K562 (cell line): ENCODE data around the gene LBR. TPM values are rescaled to one million over a fixed set of nuclear protein-coding genes. Genes with fewer than 3 reads are reported as not detected.

Experiments
- ATAC-seq: fragments of 200-7000 bp; cut with Tn5 transposase; 3 replicates; pipeline ENCODE4 v1.9.1; 2020; ENCODE audit warnings: moderate library complexity
- BruUV-seq: library from RNA; stranded (reverse); fragments of 400-500 nt; replicated peaks from 2 replicates; lab custom pipeline; 2021; lab: Mats Ljungman, UMichigan
- CTCF ChIA-PET: fragments of 300-600 bp; formaldehyde crosslinking; extraction: SDS; loops from one replicate; lab custom pipeline; 2021; ENCODE audit warnings: low intra/inter-chr PET ratio; lab: Yijun Ruan, JAX
- POLR2A ChIA-PET: fragments of 300-600, 350-650 bp; sonication (Branson Sonifier 250); formaldehyde crosslinking; extraction: SDS; loops from one replicate; lab custom pipeline; 2021; ENCODE audit warnings: antibody characterized with exemption, inconsistent platforms; lab: Yijun Ruan, JAX
- DNase-seq, 4 experiments: peaks; one replicate each; pipeline versions ENCODE4 v3.0.0 to v3.0.0-alpha.2; 2011 to 2018; ENCODE audit warnings: low spot score in 3 of 4, mixed read lengths in 3 of 4; ENCODE audit errors: extremely low read depth in 1 of 4
- FAIRE-seq: peaks from 2 replicates; lab custom pipeline; 2011; peaks lifted over from hg19 to GRCh38; lab: Jason Lieb, UNC
- H2AFZ ChIP-seq: 2 replicates; pipeline ENCODE4 v1.6.0; 2011; ENCODE audit warnings: low read depth, low read length, control low read depth, inconsistent platforms
- H3K27ac ChIP-seq: fragments of 200-600 bp; 3 replicates; pipeline ENCODE4 v1.8.0; 2011; ENCODE audit warnings: low read depth, mild to moderate bottlenecking, control low read depth, inconsistent platforms, low read length, moderate library complexity, mixed read lengths; ENCODE audit errors: extremely low read depth
- H3K27me3 ChIP-seq, 2 experiments: fragments of 300-600 bp in 1 of 2; 2 replicates in 1 of 2; 3 replicates in 1 of 2; pipeline versions ENCODE4 v1.6.0 to v1.8.0; 2011; ENCODE audit warnings: inconsistent platforms in 2 of 2, low read length in 2 of 2, mild to moderate bottlenecking in 1 of 2, mixed read lengths in 1 of 2, moderate library complexity in 1 of 2; ENCODE audit not compliant: control insufficient read depth in 2 of 2, insufficient read depth in 2 of 2
- H3K36me3 ChIP-seq: fragments of 300-600 bp; 3 replicates; pipeline ENCODE4 v1.8.0; 2011; ENCODE audit warnings: mild to moderate bottlenecking, low read length, inconsistent platforms; ENCODE audit not compliant: control insufficient read depth, insufficient read depth
- H3K4me1 ChIP-seq, 2 experiments: fragments of 200-600 bp in 1 of 2; replicated peaks in 1 of 2; 2 replicates in 1 of 2; 3 replicates in 1 of 2; pipeline versions ENCODE4 v1.5.1 to v1.8.0; 2011; ENCODE audit warnings: inconsistent platforms in 2 of 2, low read length in 2 of 2, mild to moderate bottlenecking in 1 of 2, mixed read lengths in 1 of 2, moderate library complexity in 1 of 2; ENCODE audit not compliant: control insufficient read depth in 2 of 2, insufficient read depth in 2 of 2
- H3K4me2 ChIP-seq: 2 replicates; pipeline ENCODE4 v1.6.1; 2011; ENCODE audit warnings: low read length, control low read depth, inconsistent platforms, mixed read lengths; ENCODE audit not compliant: insufficient read depth
- H3K4me3 ChIP-seq: fragments of 200-600 bp; sonication (generic), shearing (Covaris generic); 2 replicates; pipeline ENCODE4 v1.5.1; 2016; ENCODE audit warnings: control low read depth, inconsistent platforms
- H3K79me2 ChIP-seq: fragments of 200-600 bp; 3 replicates; pipeline ENCODE4 v1.8.0; 2011; ENCODE audit warnings: low read length, inconsistent platforms; ENCODE audit not compliant: control insufficient read depth, insufficient read depth
- H3K9ac ChIP-seq, 2 experiments: 2 replicates each; pipeline versions ENCODE4 v1.6.0 to v1.6.1; 2011; ENCODE audit warnings: low read depth in 2 of 2, low read length in 2 of 2, control low read depth in 1 of 2, inconsistent platforms in 1 of 2, mild to moderate bottlenecking in 1 of 2, mixed read lengths in 1 of 2; ENCODE audit not compliant: insufficient read depth in 1 of 2
- H3K9me1 ChIP-seq: one replicate; pipeline ENCODE4 v1.6.0; 2011; ENCODE audit warnings: inconsistent platforms, mild to moderate bottlenecking, low read length, moderate library complexity; ENCODE audit not compliant: control insufficient read depth, insufficient read depth
- H3K9me3 ChIP-seq: replicated peaks from 2 replicates; pipeline ENCODE4 v1.5.1; 2011; ENCODE audit warnings: low read depth, low read length, inconsistent platforms; ENCODE audit not compliant: control insufficient read depth, insufficient read depth
- H4K20me1 ChIP-seq: replicated peaks from 2 replicates; pipeline ENCODE4 v1.6.1; 2011; ENCODE audit warnings: low read length, inconsistent platforms, mixed read lengths; ENCODE audit not compliant: control insufficient read depth, insufficient read depth
- ARID2 ChIP-seq: fragments of 450-650 bp; IDR thresholded peaks from 2 replicates; pipeline ENCODE4 v1.6.1; 2017; ENCODE audit warnings: antibody characterized with exemption, mild to moderate bottlenecking
- CREBBP ChIP-seq: IDR thresholded peaks from one replicate; pipeline ENCODE4 v1.6.1; 2012; ENCODE audit warnings: low read depth, mild to moderate bottlenecking, control low read depth, inconsistent platforms, low read length
- EP400 ChIP-seq: fragments of 450-650 bp; IDR thresholded peaks from 2 replicates; pipeline ENCODE4 v1.6.1; 2017; ENCODE audit warnings: antibody characterized with exemption, mild to moderate bottlenecking, moderate library complexity
- ETV1 ChIP-seq: fragments of 450-650 bp; conservative IDR thresholded peaks from 2 replicates; pipeline ENCODE4 v1.6.1; 2016; ENCODE audit warnings: missing genetic modification characterization, control low read depth, low read depth, missing compliant biosample characterization
- GABPB1 ChIP-seq: sonication (generic); formaldehyde crosslinking; IDR thresholded peaks from 2 replicates; pipeline ENCODE4 v1.8.0; 2022; ENCODE audit warnings: mild to moderate bottlenecking, missing genetic modification reagents
- GTF2A2 ChIP-seq: IDR thresholded peaks from 2 replicates; pipeline ENCODE4 v1.6.1; 2016; ENCODE audit warnings: mild to moderate bottlenecking, missing genetic modification characterization, missing compliant biosample characterization
- MAX ChIP-seq: sonication (generic); formaldehyde crosslinking; IDR thresholded peaks from 2 replicates; pipeline ENCODE4 v1.9.0; 2022; ENCODE audit warnings: mild to moderate bottlenecking, missing genetic modification reagents
- MTA1 ChIP-seq: fragments of 450-650 bp; IDR thresholded peaks from 2 replicates; pipeline ENCODE4 v1.6.1; 2017; ENCODE audit warnings: borderline replicate concordance
- NFE2 ChIP-seq: IDR thresholded peaks from 2 replicates; pipeline ENCODE4 v1.6.1; 2014; ENCODE audit warnings: antibody characterized with exemption, low read depth
- ZNF280B ChIP-seq: fragments of 250-450 bp; sonication (Bioruptor Pico); IDR thresholded peaks from 2 replicates; pipeline ENCODE4 v1.5.1; 2021; ENCODE audit warnings: mild to moderate bottlenecking
- ZNF3 ChIP-seq: fragments of 250-450 bp; sonication (Bioruptor Pico); IDR thresholded peaks from 2 replicates; pipeline ENCODE4 v1.5.0; 2021; ENCODE audit warnings: mild to moderate bottlenecking, moderate library complexity
- ZNF76 ChIP-seq: fragments of 250-450 bp; sonication (Bioruptor Pico); IDR thresholded peaks from 2 replicates; pipeline ENCODE4 v1.4.0; 2020; ENCODE audit warnings: mild to moderate bottlenecking, moderate library complexity, borderline replicate concordance
- ZSCAN29 ChIP-seq: fragments of 450-650 bp; IDR thresholded peaks from 2 replicates; pipeline ENCODE4 v1.6.1; 2017
- WGBS: fragments of 100-300 bp; shearing (Covaris generic); methylation state at CpG from one replicate; pipeline ENCODE4 v1.1.6; 2016; ENCODE audit warnings: low coverage, mixed read lengths; ENCODE audit not compliant: insufficient coverage; ENCODE audit errors: missing lambda C conversion rate; 5-methylcytosine and 5-hydroxymethylcytosine counted together
- in situ Hi-C: fragments of 300-500 bp; cut with MboI; formaldehyde crosslinking; loops from 4 replicates; pipeline ENCODE4 v1.15.0; 2018; ENCODE audit warnings: inconsistent platforms, mixed read lengths
- intact Hi-C: fragments of 100-400 bp; cut with micrococcal nuclease; formaldehyde crosslinking; loops from 2 replicates; pipeline ENCODE4 v1.14.2; 2022
- polyA plus RNA-seq, 8 experiments: library from polyadenylated mRNA; depleted of rRNA in 4 of 8; stranded (reverse) in 5 of 8; unstranded in 3 of 8; fragments of >200 nt; fragmentation: Nextera tagmentation in 2 of 8; fragmentation: Illumina TruSeq in 1 of 8; extraction: Ambion mirVana in 2 of 8; extraction: Trizol in 1 of 8; gene quantifications; 2 replicates each; pipeline versions ENCODE4 v1.2.1 to v1.2.3, GENCODE V29; 2011 to 2014; ENCODE audit warnings: inconsistent platforms in 1 of 8, missing spikeins in 1 of 8
- total RNA-seq, 7 experiments: library from RNA; depleted of rRNA in 6 of 7; stranded (reverse); fragments of >200 nt in 6 of 7; fragmentation: Illumina TruSeq in 2 of 7; extraction: Trizol in 2 of 7; gene quantifications; 2 replicates each; pipeline versions ENCODE4 v1.2.1 to v1.2.3, GENCODE V29; 2011 to 2021; ENCODE audit warnings: low replicate concordance in 1 of 7
- TF ChIP-seq, protein P1 (sequence below): fragments of 450-650 bp; IDR thresholded peaks from 2 replicates; pipeline ENCODE4 v1.7.0; 2016; ENCODE audit warnings: borderline replicate concordance
- TF ChIP-seq, protein P2 (sequence below): sonication (generic); formaldehyde crosslinking; IDR thresholded peaks from 2 replicates; pipeline ENCODE4 v1.4.0; 2020; ENCODE audit warnings: mild to moderate bottlenecking, missing genetic modification reagents

Gene LBR
- total and polyA plus RNA-seq, 9 of the 15 experiments (the other 6 are each of a cell fraction or from before 2014, with no cell fraction given) = 102 to 229 (median 197) TPM

DNA sequence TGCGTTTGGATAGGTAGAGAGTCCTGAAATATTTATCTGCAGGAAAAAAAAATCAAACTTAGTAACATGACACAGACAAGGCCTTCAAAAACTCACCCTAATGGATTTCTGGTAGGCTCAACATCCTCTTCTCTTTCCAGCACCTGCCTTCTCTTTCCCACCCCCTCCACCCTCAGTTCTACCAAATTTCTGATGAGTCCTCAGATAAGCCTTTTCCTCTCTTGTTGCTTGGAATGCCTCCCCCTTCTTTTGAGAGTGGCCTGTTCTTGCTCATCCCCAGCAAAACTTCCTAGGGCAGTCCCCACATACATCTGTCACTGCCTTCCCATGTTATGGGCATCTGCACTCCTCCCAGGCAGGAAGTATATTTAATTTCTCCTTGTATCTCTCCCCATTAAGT, 7.6 kb upstream of the LBR start (continued):
- TF ChIP-seq, protein P1, sequence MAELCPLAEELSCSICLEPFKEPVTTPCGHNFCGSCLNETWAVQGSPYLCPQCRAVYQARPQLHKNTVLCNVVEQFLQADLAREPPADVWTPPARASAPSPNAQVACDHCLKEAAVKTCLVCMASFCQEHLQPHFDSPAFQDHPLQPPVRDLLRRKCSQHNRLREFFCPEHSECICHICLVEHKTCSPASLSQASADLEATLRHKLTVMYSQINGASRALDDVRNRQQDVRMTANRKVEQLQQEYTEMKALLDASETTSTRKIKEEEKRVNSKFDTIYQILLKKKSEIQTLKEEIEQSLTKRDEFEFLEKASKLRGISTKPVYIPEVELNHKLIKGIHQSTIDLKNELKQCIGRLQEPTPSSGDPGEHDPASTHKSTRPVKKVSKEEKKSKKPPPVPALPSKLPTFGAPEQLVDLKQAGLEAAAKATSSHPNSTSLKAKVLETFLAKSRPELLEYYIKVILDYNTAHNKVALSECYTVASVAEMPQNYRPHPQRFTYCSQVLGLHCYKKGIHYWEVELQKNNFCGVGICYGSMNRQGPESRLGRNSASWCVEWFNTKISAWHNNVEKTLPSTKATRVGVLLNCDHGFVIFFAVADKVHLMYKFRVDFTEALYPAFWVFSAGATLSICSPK = no peak
- TF ChIP-seq GABPB1 (CRISPR knock-in tag) (no peak), CREBBP (no peak), ZNF3 (CRISPR knock-in tag) (no peak)
- TF ChIP-seq, all 486 proteins: peak for 9

DNA sequence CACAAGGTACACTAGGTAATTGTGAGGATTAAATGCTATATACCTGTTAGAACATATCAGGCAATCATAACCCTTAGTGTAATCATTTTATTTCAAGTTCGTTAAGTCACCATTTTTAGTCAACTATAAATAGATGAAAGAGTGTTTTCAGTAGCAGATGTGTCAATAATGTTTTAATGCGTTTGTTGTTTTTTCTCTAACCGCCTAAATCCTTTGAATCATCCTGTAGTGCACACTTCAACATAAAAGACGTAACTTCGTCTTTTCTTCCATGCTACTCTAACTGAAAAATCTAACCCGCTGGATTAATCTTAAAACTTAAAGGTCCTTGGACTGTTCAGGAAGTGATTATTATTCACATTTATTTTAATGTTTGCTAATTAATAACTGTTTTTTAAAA, 7.2 kb upstream of the LBR start:
- H3K79me2 ChIP-seq = no peaks in the 10 kb centered on the region
- no peak overlapping the region for H3K27ac ChIP-seq
- no peak overlapping the region for H2AFZ ChIP-seq
- H3K9ac ChIP-seq = no peak overlapping the region
- intact Hi-C loops (no loop called here), in situ Hi-C loops (no loop called here)
- H3K27me3 ChIP-seq = no peaks in the 10 kb centered on the region
- CTCF ChIA-PET = no interaction called here
- no peak overlapping the region for H3K4me2 ChIP-seq
- ATAC-seq (no peak), FAIRE-seq (no peak), DNase-seq (no peak)
- H4K20me1 ChIP-seq = no peaks in the 10 kb centered on the region
- peaks cover 7 to 18% of the 10 kb centered on the region in 2 experiments; a peak in 4 of 5 replicates for H3K4me1 ChIP-seq
- no peak overlapping the region for H3K4me3 ChIP-seq
- WGBS = 58% methylated on average over 6 of the region's 6 CpGs
- peaks cover 8% of the 10 kb centered on the region; the same call in 1 of the 2 replicates for H3K9me3 ChIP-seq
- no peaks in the 10 kb centered on the region for H3K9me1 ChIP-seq
- no TSS peak for BruUV-seq
- no peaks in the 10 kb centered on the region for H3K36me3 ChIP-seq
- POLR2A ChIA-PET = interaction anchor here (0.6 kb wide), 1 partner anchor 16 kb away, joined by 3 read pairs; no protein-coding TSS in a partner anchor
- TF ChIP-seq ZNF280B = no peak
- TF ChIP-seq ETV1 = no peak
- no peak for TF ChIP-seq NFE2
- TF ChIP-seq, protein P2, sequence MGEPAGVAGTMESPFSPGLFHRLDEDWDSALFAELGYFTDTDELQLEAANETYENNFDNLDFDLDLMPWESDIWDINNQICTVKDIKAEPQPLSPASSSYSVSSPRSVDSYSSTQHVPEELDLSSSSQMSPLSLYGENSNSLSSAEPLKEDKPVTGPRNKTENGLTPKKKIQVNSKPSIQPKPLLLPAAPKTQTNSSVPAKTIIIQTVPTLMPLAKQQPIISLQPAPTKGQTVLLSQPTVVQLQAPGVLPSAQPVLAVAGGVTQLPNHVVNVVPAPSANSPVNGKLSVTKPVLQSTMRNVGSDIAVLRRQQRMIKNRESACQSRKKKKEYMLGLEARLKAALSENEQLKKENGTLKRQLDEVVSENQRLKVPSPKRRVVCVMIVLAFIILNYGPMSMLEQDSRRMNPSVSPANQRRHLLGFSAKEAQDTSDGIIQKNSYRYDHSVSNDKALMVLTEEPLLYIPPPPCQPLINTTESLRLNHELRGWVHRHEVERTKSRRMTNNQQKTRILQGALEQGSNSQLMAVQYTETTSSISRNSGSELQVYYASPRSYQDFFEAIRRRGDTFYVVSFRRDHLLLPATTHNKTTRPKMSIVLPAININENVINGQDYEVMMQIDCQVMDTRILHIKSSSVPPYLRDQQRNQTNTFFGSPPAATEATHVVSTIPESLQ = no peak
- no peak for TF ChIP-seq EP400
- TF ChIP-seq ZNF76 (CRISPR knock-in tag) = no peak
- no peak for TF ChIP-seq ARID2
- no peak for TF ChIP-seq GTF2A2 (tag)
- TF ChIP-seq MAX (CRISPR knock-in tag) = no peak
- TF ChIP-seq ZSCAN29 = no peak
- TF ChIP-seq MTA1 = no peak
